ENCODE results near the gene MGAT1.

GRCh38 chr5:180790524-180790923 is 12.1 kb downstream of the MGAT1 start:
- TF ChIP-seq CTCF (conservative IDR thresholded peaks at IDR 0.05; ENCODE audit: low read depth in 2 of 2) (no peak), EZH2 (IDR thresholded peaks at IDR 0.05; ENCODE audit: low read depth, unreplicated experiment) (no peak), POLR2AphosphoS5 (IDR thresholded peaks at IDR 0.05; ENCODE audit: low read depth) (no peak), CREB1 (CRISPR knock-in tag; IDR thresholded peaks at IDR 0.05; ENCODE audit: low read depth) (no peak), NANOG (IDR thresholded peaks at IDR 0.05; ENCODE audit: borderline replicate concordance) (no peak), EZH2phosphoT487 (IDR thresholded peaks at IDR 0.05; ENCODE audit: unreplicated experiment) (no peak), ZNF114 (CRISPR knock-in tag; IDR thresholded peaks at IDR 0.05) (no peak), JUNB (IDR thresholded peaks at IDR 0.05; ENCODE audit: unreplicated experiment) (no peak)
- TF ChIP-seq, protein P1, sequence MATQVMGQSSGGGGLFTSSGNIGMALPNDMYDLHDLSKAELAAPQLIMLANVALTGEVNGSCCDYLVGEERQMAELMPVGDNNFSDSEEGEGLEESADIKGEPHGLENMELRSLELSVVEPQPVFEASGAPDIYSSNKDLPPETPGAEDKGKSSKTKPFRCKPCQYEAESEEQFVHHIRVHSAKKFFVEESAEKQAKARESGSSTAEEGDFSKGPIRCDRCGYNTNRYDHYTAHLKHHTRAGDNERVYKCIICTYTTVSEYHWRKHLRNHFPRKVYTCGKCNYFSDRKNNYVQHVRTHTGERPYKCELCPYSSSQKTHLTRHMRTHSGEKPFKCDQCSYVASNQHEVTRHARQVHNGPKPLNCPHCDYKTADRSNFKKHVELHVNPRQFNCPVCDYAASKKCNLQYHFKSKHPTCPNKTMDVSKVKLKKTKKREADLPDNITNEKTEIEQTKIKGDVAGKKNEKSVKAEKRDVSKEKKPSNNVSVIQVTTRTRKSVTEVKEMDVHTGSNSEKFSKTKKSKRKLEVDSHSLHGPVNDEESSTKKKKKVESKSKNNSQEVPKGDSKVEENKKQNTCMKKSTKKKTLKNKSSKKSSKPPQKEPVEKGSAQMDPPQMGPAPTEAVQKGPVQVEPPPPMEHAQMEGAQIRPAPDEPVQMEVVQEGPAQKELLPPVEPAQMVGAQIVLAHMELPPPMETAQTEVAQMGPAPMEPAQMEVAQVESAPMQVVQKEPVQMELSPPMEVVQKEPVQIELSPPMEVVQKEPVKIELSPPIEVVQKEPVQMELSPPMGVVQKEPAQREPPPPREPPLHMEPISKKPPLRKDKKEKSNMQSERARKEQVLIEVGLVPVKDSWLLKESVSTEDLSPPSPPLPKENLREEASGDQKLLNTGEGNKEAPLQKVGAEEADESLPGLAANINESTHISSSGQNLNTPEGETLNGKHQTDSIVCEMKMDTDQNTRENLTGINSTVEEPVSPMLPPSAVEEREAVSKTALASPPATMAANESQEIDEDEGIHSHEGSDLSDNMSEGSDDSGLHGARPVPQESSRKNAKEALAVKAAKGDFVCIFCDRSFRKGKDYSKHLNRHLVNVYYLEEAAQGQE (IDR thresholded peaks at IDR 0.05; ENCODE audit: unreplicated experiment), result no peak
- TF ChIP-seq, protein P2, sequence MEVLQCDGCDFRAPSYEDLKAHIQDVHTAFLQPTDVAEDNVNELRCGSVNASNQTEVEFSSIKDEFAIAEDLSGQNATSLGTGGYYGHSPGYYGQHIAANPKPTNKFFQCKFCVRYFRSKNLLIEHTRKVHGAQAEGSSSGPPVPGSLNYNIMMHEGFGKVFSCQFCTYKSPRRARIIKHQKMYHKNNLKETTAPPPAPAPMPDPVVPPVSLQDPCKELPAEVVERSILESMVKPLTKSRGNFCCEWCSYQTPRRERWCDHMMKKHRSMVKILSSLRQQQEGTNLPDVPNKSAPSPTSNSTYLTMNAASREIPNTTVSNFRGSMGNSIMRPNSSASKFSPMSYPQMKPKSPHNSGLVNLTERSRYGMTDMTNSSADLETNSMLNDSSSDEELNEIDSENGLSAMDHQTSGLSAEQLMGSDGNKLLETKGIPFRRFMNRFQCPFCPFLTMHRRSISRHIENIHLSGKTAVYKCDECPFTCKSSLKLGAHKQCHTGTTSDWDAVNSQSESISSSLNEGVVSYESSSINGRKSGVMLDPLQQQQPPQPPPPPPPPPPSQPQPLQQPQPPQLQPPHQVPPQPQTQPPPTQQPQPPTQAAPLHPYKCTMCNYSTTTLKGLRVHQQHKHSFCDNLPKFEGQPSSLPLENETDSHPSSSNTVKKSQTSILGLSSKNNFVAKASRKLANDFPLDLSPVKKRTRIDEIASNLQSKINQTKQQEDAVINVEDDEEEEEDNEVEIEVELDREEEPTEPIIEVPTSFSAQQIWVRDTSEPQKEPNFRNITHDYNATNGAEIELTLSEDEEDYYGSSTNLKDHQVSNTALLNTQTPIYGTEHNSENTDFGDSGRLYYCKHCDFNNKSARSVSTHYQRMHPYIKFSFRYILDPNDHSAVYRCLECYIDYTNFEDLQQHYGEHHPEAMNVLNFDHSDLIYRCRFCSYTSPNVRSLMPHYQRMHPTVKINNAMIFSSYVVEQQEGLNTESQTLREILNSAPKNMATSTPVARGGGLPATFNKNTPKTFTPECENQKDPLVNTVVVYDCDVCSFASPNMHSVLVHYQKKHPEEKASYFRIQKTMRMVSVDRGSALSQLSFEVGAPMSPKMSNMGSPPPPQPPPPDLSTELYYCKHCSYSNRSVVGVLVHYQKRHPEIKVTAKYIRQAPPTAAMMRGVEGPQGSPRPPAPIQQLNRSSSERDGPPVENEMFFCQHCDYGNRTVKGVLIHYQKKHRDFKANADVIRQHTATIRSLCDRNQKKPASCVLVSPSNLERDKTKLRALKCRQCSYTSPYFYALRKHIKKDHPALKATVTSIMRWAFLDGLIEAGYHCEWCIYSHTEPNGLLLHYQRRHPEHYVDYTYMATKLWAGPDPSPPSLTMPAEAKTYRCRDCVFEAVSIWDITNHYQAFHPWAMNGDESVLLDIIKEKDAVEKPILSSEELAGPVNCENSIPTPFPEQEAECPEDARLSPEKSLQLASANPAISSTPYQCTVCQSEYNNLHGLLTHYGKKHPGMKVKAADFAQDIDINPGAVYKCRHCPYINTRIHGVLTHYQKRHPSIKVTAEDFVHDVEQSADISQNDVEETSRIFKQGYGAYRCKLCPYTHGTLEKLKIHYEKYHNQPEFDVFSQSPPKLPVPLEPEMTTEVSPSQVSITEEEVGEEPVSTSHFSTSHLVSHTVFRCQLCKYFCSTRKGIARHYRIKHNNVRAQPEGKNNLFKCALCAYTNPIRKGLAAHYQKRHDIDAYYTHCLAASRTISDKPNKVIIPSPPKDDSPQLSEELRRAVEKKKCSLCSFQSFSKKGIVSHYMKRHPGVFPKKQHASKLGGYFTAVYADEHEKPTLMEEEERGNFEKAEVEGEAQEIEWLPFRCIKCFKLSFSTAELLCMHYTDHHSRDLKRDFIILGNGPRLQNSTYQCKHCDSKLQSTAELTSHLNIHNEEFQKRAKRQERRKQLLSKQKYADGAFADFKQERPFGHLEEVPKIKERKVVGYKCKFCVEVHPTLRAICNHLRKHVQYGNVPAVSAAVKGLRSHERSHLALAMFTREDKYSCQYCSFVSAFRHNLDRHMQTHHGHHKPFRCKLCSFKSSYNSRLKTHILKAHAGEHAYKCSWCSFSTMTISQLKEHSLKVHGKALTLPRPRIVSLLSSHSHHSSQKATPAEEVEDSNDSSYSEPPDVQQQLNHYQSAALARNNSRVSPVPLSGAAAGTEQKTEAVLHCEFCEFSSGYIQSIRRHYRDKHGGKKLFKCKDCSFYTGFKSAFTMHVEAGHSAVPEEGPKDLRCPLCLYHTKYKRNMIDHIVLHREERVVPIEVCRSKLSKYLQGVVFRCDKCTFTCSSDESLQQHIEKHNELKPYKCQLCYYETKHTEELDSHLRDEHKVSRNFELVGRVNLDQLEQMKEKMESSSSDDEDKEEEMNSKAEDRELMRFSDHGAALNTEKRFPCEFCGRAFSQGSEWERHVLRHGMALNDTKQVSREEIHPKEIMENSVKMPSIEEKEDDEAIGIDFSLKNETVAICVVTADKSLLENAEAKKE (CRISPR knock-in tag; IDR thresholded peaks at IDR 0.05), result no peak
